ENCODE data around the gene ZNF629.

ZNF629 gene

DNA sequence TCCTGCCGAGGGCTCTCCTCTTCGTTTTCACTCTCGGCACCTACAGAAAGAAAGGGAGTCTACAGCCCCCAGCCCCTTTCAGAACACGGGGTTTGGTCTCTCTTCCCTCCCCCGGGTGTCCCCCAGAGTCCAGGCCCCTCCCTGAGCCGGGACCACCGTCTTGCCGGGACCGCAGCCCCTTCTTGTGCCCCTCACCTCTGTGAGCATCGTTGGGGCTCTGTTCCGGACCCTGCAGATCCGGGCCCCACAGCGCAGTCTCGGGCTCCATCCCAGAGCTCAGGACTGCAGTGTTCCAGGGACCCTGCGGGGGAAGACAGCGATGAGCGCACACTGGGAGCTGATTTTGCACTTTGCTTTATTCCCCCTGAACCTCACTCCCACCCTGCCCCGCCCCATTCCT is 2.8 kb downstream of the ZNF629 start:
- H3K36me3 ChIP-seq (replicated peaks; ENCODE audit: low read depth, low read length) = no peaks in the 10 kb centered on the region
- no peaks in the 10 kb centered on the region for H3K4me1 ChIP-seq (ENCODE audit: low read length)
- H3K79me2 ChIP-seq (ENCODE audit: low read length) = no peaks in the 10 kb centered on the region
- no peaks in the 10 kb centered on the region for H3K9me3 ChIP-seq (ENCODE audit: insufficient read depth, low read length)
- H3K4me2 ChIP-seq (ENCODE audit: low read length) = no peak overlapping the region
- no peak overlapping the region for H2AFZ ChIP-seq (ENCODE audit: low read depth, low read length)
- no peaks in the 10 kb centered on the region for H4K20me1 ChIP-seq (ENCODE audit: insufficient read depth, low read length)
- H3K9ac ChIP-seq (ENCODE audit: low read length) = no peak overlapping the region
- H3K4me3 ChIP-seq (ENCODE audit: low read length) = no peak overlapping the region
- no peaks in the 10 kb centered on the region for H3K27me3 ChIP-seq (ENCODE audit: low read depth, low read length)
- no peak overlapping the region for H3K27ac ChIP-seq (ENCODE audit: low read length)
- no peak for TF ChIP-seq CTCF (IDR thresholded peaks at IDR 0.05; ENCODE audit: low read depth, low read length)
- no peak for TF ChIP-seq EZH2phosphoT487 (IDR thresholded peaks at IDR 0.05; ENCODE audit: low read depth)

GRCh38 chr16:30783280-30784109 is 3.5 kb downstream of the ZNF629 start:
- H4K20me1 ChIP-seq (ENCODE audit: insufficient read depth, low read length) = no peaks in the 10 kb centered on the region
- H3K79me2 ChIP-seq (ENCODE audit: low read length) = no peaks in the 10 kb centered on the region
- no peak overlapping the region for H3K9ac ChIP-seq (ENCODE audit: low read length)
- no peak for TF ChIP-seq CTCF (IDR thresholded peaks at IDR 0.05; ENCODE audit: low read depth, low read length)
- TF ChIP-seq EZH2phosphoT487 (IDR thresholded peaks at IDR 0.05; ENCODE audit: low read depth) = no peak
- H3K27ac ChIP-seq (ENCODE audit: low read length) = no peak overlapping the region
- no peak overlapping the region for H2AFZ ChIP-seq (ENCODE audit: low read depth, low read length)
- H3K4me2 ChIP-seq (ENCODE audit: low read length) = no peak overlapping the region
- H3K27me3 ChIP-seq (ENCODE audit: low read depth, low read length) = no peaks in the 10 kb centered on the region
- H3K36me3 ChIP-seq (replicated peaks; ENCODE audit: low read depth, low read length) = no peaks in the 10 kb centered on the region
- no peak overlapping the region for H3K4me3 ChIP-seq (ENCODE audit: low read length)
- H3K9me3 ChIP-seq (ENCODE audit: insufficient read depth, low read length) = no peaks in the 10 kb centered on the region
- no peaks in the 10 kb centered on the region for H3K4me1 ChIP-seq (ENCODE audit: low read length)

DNA sequence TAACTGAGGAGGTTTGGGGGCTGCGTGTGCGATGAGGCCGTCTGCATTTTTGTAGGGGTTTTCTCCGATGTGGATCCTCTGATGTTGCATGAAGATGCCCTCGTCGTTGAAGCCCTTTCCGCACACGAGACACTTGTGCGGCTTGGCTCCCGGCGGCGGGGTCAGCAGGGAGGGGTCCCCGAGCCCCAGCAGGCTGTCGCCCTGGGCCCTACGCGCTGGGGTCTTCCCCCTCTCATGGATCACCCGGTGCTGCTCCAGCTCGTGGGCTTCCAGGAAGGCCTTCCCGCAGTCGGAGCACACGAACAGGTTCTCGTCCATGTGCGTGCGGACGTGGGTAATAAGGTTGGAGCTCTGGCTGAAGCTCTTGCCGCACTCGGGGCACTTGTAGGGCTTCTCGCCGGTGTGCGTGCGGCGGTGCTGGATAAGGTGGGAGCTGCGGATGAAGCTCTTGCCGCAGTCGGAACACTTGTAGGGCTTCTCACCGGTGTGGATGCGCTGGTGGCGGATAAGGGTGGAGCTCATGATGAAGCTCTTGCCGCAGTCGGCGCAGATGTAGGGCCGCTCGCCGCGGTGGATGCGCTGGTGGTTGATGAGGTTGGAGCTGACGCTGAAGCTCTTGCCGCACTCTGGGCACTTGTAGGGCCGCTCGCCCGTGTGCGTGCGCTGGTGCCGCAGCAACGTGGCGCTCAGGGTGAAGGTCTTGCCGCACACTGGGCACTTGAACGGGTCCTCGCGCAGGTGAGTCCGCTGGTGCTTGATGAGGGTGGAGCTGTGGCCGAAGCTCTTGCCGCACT is 4.3 kb downstream of the ZNF629 start:
- Histone ChIP-seq H3K27me3 (ENCODE audit: low read depth, low read length) (no peaks in the 10 kb centered on the region), H2AFZ (ENCODE audit: low read depth, low read length) (no peak overlapping the region), H3K4me3 (ENCODE audit: low read length) (no peak overlapping the region), H3K36me3 (replicated peaks; ENCODE audit: low read depth, low read length) (no peaks in the 10 kb centered on the region), H3K27ac (ENCODE audit: low read length) (no peak overlapping the region), H3K9me3 (ENCODE audit: insufficient read depth, low read length) (no peaks in the 10 kb centered on the region), H3K9ac (ENCODE audit: low read length) (no peak overlapping the region), H4K20me1 (ENCODE audit: insufficient read depth, low read length) (no peaks in the 10 kb centered on the region), H3K4me1 (ENCODE audit: low read length) (no peaks in the 10 kb centered on the region), H3K79me2 (ENCODE audit: low read length) (no peaks in the 10 kb centered on the region), H3K4me2 (ENCODE audit: low read length) (no peak overlapping the region)
- TF ChIP-seq EZH2phosphoT487 (IDR thresholded peaks at IDR 0.05; ENCODE audit: low read depth) = no peak
- no peak for TF ChIP-seq CTCF (IDR thresholded peaks at IDR 0.05; ENCODE audit: low read depth, low read length)

DNA sequence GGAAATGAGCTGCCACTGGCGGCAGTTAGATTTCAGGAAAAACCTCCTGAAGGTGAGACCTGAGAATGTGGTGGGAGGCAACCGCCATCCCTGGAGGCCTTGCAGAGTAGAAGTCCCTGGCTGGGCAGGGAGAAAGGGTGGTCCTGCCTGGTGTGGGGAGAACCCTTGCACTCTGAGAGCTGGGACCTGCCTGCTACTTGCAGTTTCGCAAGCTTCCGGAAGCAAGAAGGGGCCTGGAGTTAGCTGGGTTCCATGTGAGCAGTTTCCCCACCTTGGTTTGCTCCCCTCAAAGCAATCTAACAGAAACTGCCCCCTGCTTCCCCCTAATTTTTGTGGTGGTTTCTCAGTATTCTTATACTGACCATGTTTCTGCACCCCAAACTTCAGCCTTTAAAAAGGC is 6.5 kb downstream of the ZNF629 start:
- Histone ChIP-seq H3K4me2 (ENCODE audit: low read length) (no peak overlapping the region), H3K79me2 (ENCODE audit: low read length) (no peaks in the 10 kb centered on the region), H3K9me3 (ENCODE audit: insufficient read depth, low read length) (no peaks in the 10 kb centered on the region), H3K4me3 (ENCODE audit: low read length) (no peak overlapping the region), H3K36me3 (replicated peaks; ENCODE audit: low read depth, low read length) (peaks cover under 1% of the 10 kb centered on the region), H3K9ac (ENCODE audit: low read length) (no peak overlapping the region), H3K27ac (ENCODE audit: low read length) (no peak overlapping the region), H3K27me3 (ENCODE audit: low read depth, low read length) (no peaks in the 10 kb centered on the region), H2AFZ (ENCODE audit: low read depth, low read length) (no peak overlapping the region), H3K4me1 (ENCODE audit: low read length) (no peaks in the 10 kb centered on the region), H4K20me1 (ENCODE audit: insufficient read depth, low read length) (no peaks in the 10 kb centered on the region)
- TF ChIP-seq EZH2phosphoT487 (IDR thresholded peaks at IDR 0.05; ENCODE audit: low read depth) = no peak
- no peak for TF ChIP-seq CTCF (IDR thresholded peaks at IDR 0.05; ENCODE audit: low read depth, low read length)
